Neural crest cell (in vitro differentiated cells): ENCODE results near the gene PIGR. TPM values are rescaled to one million over a fixed set of nuclear protein-coding genes. Genes with fewer than 3 reads are reported as not detected.

Experiments used
- DNase-seq: peaks from one replicate; pipeline ENCODE4 v3.0.0; 2021; ENCODE audit warnings: low read depth, mixed read lengths, low spot score
- H3K27ac Mint-ChIP-seq: one replicate; pipeline ENCODE4 v1.8.0; 2021; ENCODE audit warnings: mild to moderate bottlenecking, mixed read lengths; ENCODE audit not compliant: unreplicated experiment
- H3K27me3 Mint-ChIP-seq: 2 replicates; pipeline ENCODE4 v1.8.0; 2021; ENCODE audit warnings: low read depth, mild to moderate bottlenecking, mixed read lengths
- H3K36me3 Mint-ChIP-seq: 2 replicates; pipeline ENCODE4 v1.8.0; 2021; ENCODE audit warnings: low read depth, mild to moderate bottlenecking, mixed read lengths
- H3K4me1 Mint-ChIP-seq: 2 replicates; pipeline ENCODE4 v1.8.0; 2021; ENCODE audit warnings: mixed read lengths
- H3K4me3 Mint-ChIP-seq: one replicate; pipeline ENCODE4 v1.8.0; 2021; ENCODE audit warnings: mild to moderate bottlenecking, mixed read lengths
- H3K9me3 Mint-ChIP-seq: 2 replicates; pipeline ENCODE4 v1.8.0; 2021; ENCODE audit warnings: mixed read lengths
- total RNA-seq: library from RNA; stranded (reverse); gene quantifications from 2 replicates; pipeline ENCODE4 v1.2.1, GENCODE V29; 2021
- TF ChIP-seq, protein P1 (sequence below): fragments of 200-600 bp; sonication (generic); conservative IDR thresholded peaks from 2 replicates; pipeline ENCODE4 v1.5.0; 2021; ENCODE audit warnings: antibody characterized with exemption, mild to moderate bottlenecking

The PIGR gene
- total RNA-seq, 1 donor from 2014 or later: not detected

DNA sequence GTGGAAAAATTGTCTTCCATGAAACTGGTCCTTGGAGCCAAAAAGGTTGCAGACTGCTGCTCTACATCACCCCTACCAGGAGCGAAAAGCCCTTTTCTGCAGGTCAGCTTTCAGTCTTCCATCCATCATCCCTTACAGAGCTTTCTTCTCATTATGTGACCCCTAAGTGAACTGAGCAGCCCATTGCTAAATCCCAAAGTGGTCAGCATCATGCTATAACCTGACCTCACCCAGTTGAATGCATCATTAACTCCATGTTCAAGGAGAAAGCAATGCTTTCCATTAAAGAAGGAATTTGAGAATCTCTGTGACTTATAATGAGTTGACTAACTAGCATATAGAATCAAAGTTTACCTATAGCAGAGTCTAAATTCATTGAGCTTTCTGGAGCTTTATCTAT is 59.4 kb downstream of the PIGR start:
- Mint-ChIP-seq H3K36me3 (no peaks in the 10 kb centered on the region), H3K27me3 (peaks cover 42% of the 10 kb centered on the region), H3K9me3 (no peaks in the 10 kb centered on the region), H3K27ac (no peak overlapping the region), H3K4me1 (no peaks in the 10 kb centered on the region), H3K4me3 (no peak overlapping the region)
- no peak for DNase-seq
- TF ChIP-seq, protein P1, sequence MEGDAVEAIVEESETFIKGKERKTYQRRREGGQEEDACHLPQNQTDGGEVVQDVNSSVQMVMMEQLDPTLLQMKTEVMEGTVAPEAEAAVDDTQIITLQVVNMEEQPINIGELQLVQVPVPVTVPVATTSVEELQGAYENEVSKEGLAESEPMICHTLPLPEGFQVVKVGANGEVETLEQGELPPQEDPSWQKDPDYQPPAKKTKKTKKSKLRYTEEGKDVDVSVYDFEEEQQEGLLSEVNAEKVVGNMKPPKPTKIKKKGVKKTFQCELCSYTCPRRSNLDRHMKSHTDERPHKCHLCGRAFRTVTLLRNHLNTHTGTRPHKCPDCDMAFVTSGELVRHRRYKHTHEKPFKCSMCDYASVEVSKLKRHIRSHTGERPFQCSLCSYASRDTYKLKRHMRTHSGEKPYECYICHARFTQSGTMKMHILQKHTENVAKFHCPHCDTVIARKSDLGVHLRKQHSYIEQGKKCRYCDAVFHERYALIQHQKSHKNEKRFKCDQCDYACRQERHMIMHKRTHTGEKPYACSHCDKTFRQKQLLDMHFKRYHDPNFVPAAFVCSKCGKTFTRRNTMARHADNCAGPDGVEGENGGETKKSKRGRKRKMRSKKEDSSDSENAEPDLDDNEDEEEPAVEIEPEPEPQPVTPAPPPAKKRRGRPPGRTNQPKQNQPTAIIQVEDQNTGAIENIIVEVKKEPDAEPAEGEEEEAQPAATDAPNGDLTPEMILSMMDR: no peak

DNA sequence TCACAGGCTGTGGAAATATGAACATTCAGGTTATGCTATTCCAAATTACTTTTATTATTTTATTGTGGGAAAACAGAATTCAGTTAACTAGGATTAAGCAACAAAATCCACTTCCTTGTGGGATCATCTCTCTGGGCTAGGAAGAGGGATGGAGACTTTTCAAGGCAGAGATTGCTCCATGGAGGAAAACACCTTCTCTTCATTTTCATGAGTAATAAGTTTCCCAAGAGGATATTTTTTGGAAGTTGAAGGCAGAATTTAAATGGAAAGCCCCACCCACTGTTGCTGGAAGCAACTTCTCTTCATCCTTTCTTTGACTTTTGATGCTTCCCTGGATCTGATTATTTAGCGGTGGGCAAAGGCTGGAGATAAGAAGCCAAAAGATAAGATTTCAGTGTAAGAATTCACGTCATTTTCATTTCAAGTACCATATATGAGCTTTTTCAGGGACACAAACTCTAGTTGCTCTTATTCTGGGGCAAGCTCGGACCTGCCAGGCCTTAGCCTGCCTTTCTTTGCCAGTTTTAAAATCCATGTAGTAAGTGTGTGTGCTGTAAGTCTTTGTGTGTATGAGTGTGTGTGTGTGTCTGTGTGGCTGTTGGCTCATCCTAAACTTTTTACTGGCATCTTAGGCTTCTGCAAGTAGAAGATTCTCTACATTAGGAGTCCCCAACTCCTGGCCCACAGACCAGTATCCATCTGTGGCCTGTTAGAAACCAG is 60.8 kb downstream of the PIGR start:
- Mint-ChIP-seq H3K36me3 (no peaks in the 10 kb centered on the region), H3K27me3 (peaks cover 37% of the 10 kb centered on the region)

DNA sequence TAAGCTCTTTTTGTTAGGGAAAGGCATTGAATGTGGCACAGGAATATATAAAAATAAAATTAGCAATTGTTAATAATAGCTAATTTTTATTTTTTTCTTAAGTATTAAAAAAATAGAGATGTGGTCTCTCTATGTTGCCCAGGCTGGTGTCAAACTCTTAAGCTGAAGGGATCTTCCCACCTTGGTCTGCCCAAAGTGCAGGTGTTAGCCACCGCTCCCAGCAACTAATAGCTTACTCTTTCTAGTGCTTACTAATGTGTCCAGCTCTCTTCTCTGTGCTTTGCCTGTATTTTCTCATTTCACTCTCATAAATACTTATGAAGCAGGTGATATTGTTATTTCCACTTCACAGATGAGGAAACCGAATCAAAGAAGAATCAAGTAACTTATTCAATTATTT is 62.4 kb downstream of the PIGR start:
- Mint-ChIP-seq H3K4me1 (no peaks in the 10 kb centered on the region), H3K27me3 (peaks cover 34% of the 10 kb centered on the region), H3K36me3 (no peaks in the 10 kb centered on the region), H3K9me3 (peaks cover 3% of the 10 kb centered on the region), H3K27ac (no peak overlapping the region), H3K4me3 (no peak overlapping the region)
- DNase-seq: no peak
- TF ChIP-seq, protein P1: no peak

More for the DNA sequence above, 60.8 kb downstream of the PIGR start:
- Mint-ChIP-seq H3K4me3 (no peak overlapping the region), H3K9me3 (no peaks in the 10 kb centered on the region), H3K27ac (no peak overlapping the region), H3K4me1 (no peaks in the 10 kb centered on the region)
- DNase-seq: no peak
- TF ChIP-seq, protein P1: no peak

DNA sequence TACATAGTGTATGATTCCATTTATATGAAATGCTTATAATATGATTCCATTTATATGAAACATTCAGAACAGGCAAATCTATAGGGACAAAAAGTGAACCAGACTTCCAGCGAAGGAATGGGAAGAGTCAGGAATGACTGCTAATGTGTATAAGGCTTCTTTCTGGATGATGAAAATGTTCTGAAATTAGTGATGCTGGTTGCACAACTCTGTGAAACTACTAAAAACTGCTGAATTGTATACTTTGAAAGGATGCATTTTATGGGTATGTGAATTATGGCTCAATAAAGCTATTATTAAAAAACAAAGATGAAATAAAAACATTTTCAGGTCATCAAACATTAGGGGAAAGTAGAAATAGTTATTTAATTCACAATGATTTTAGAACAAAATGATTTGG is 63.1 kb downstream of the PIGR start:
- Mint-ChIP-seq H3K4me3 (no peak overlapping the region), H3K9me3 (peaks cover 8% of the 10 kb centered on the region), H3K36me3 (peaks cover 3% of the 10 kb centered on the region), H3K27ac (no peak overlapping the region), H3K4me1 (no peaks in the 10 kb centered on the region), H3K27me3 (peaks cover 31% of the 10 kb centered on the region)
- DNase-seq: no peak
- TF ChIP-seq, protein P1: no peak

DNA sequence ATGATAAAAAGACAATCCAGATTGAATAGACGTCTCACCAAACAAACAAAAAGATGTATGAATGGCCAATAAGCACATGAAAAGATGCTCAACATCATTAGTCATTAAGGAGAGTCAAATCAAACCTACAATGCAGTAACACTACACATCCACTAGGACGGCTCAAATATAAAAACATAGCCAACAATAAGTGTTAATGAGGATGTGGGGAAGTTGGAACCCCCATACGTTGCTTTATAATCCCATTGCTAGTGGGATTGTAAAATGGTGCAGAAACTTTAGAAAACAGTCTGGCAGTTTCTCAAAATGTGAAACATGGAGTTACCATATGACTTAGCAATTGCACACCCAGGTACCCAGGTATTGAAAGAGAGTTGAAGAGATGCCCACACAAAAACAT is 63.7 kb downstream of the PIGR start:
- no peak for DNase-seq
- TF ChIP-seq, protein P1: peak; percentile 42
- Mint-ChIP-seq H3K4me3 (no peak overlapping the region), H3K27ac (no peak overlapping the region), H3K27me3 (peaks cover 28% of the 10 kb centered on the region), H3K4me1 (no peaks in the 10 kb centered on the region), H3K9me3 (peaks cover 10% of the 10 kb centered on the region), H3K36me3 (peaks cover 5% of the 10 kb centered on the region)
